Left kidney (tissue), 2 donors: ENCODE results near the gene GPD2. TPM values are rescaled to one million over a fixed set of nuclear protein-coding genes. Genes with fewer than 3 reads are reported as not detected.
"Not testable (repeated sequence)": the region's sequence is repeated elsewhere in the genome, so short reads cannot be mapped to it uniquely, and the experiment has no call there.

Experiments
- DNase-seq: peaks from one replicate; pipeline ENCODE4 v3.0.0-alpha.2; 2013
- polyA plus RNA-seq: library from polyadenylated mRNA; unstranded; fragments of 120-200 nt; gene quantifications from one replicate; pipeline ENCODE4 v1.2.1, GENCODE V29; 2013; ENCODE audit not compliant: insufficient read length

GPD2 gene
- polyA plus RNA-seq, 1 donor, result 24.6 TPM

DNA sequence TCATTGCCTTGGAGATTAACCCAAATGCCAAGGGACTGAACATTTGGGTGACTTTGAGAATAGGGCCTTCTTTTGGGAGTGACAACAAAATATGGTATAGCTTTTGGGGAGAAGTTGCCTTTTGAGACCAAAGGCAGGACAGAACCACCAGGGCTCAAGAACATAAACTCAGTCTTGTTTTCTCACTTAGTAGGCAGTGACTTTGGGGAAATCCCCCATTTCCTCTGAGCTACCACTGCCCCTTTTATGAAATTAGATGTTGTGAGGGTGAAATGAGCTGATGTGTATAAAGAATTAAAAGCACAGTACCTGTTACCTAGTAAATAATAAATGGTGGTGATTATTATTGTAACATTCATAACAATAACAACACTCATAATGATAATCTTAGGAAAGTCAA, 36.5 kb downstream of the GPD2 start:
- DNase-seq, result no peak

DNA sequence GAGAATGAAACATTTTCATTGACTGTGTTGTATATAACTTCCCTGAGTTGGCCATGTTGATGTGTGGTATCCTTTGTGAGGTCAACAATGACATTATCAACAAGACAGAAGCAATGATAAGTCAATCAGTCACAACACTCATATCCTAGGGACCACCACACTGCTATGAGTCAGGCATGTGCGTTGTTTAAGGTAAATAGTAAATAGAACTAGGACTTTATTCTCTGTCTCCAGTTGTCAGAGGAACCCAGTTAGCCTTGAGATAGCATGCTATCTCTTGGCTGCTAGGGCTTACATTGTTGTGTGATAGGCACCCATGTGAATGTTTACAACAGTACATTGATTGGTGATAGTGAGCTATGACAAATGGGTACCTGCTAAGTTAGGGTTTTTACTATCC, 37.3 kb downstream of the GPD2 start:
- DNase-seq, result no peak

DNA sequence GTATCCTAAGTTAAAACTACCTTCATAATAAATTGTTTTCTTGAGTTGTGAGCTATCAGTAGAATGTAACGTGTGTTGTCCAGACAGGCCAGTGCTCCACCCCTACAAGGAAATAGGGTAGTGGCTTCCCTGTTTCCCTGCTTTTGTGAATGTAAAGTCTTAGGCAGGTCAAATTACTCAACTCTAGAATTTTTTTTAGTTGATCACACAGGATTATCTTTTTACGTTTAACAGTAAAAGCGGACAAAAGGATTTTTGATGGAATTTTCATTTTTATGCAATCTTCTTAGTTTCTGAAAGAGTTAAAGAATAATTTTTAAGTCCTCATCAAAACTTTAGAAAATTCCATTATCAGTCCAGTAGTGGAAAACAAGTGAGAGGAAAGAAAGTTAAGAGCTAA, 38.2 kb downstream of the GPD2 start:
- DNase-seq, result no peak

DNA sequence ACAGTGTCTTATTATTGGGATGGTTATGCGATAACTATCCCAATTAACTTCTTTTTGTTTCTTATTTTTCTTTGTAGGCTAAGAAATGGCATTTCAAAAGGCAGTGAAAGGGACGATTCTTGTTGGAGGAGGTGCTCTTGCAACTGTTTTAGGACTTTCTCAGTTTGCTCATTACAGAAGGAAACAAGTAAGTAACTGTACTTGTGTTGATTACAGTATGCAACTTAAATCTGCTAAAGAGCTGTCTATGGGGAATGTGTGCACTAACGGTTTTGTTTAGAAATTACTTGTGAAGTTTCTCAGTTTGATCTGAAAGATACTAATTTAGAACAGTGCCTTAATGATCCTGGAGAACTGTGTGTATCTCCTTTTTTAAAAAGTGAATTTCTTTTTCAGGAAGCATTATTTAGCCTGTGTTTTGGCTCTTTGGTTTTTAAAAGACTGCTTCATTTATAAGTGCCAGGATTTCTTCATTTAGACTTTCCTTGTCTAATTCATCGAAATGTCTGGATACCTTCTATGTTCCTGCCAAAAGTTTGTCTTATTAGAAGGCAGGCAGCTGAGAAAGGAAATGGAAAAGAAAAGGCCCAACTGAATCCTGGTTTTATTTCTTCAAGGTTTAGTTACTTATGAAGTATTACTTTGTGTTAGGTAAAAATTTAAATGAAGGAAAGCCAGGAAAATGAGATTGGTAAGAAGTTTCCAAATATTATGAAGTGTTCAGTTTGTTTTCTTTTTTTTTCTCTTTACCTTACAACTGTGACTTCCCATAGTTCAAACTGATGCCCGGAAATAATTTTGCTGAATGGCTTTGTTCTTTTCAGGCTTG, 40.1 kb downstream of the GPD2 start:
- no peak for DNase-seq

DNA sequence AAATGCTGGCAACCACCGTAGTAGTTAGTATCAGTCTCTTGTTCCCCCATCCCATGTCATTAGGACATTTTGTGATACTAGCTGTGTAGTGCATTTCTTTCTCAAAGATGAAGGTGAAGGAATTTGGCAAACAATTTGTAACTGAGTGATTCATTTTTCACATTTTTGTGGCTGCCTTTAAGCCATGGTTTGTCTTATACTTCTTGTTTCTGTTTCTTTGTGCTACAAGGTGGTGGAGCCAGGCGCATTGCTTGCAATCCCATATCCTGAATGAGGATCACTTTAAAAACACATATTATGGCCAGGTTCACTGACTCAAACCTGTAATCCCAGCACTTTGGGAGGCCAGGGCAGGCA, 40.6 kb downstream of the GPD2 start:
- no peak for DNase-seq

DNA sequence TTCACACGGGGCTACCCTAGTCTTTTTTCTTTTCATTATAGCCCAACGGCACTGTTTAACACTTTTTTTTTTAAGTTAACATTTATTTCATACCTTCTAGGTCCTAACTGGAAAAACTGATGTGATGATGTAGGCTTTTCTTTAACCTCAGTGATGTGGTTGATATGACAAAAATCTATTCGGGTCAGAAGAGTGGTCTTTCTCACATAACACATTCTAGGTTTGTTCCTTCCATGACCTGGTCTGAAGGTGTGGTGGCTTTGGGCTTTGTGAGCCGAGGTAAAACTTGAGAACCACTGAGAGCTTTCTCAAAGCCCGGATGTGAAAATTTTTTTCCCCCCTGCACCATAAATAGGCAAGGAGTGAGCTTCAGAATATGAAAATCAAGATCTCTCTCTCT, 44.2 kb downstream of the GPD2 start:
- no peak for DNase-seq

DNA sequence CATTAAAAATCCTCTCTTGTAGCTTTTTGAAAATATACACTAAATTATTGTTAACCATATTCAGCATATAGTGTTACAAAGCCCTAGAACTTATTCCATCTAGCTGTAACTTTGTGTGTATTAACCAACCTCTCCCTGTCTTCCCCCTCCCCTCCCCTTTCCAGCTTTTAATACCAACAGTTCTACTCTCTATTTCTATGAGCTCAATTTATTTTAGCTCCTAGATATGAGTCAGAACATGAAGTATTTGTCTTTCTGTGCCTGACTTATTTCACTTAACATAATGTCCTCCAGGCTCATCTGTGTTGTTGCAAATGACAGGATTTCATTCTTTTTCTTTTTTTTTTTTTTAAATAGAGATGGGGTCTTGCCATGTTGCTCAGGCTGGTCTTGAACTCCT, 45.1 kb downstream of the GPD2 start:
- DNase-seq, result no peak

DNA sequence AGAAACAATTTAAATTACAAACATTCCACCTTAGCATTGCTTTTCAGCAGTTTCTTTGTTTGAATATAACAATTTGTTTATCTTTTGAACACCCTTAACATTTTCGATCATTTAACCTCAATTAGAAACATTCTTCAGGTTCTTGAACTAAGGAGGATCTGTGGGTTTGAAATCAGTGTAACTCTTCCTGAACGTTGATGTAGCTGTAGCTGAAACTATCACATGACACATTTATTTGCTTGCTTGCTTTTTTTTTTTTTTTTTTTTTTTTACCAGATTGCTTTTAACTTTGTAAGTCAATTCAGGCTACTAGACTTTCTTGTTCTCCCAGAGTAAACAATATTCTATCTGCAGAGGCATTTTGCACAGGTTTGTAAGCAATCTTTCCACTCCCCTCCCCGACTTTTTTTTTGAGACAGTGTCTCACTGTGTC, 47.6 kb downstream of the GPD2 start:
- DNase-seq, result no peak

DNA sequence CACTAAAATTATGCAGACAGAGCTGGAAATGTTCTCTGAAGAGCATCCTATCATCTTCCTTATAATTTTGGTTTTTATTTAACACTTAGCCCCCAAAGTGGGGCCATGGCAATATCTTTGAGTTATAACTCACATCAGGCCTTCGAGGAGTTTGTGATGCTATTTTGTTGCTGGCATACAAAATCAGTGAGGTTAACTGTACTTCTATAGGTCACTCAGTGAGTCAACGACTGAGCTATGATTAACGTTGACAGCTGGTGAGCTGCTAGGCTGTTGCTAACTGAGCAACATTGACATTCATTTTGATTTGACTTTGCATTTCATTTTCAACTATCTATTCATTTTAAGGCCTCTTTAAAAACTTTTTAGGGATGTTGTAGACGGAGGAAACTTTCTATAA, 50.0 kb downstream of the GPD2 start:
- DNase-seq, result no peak

DNA sequence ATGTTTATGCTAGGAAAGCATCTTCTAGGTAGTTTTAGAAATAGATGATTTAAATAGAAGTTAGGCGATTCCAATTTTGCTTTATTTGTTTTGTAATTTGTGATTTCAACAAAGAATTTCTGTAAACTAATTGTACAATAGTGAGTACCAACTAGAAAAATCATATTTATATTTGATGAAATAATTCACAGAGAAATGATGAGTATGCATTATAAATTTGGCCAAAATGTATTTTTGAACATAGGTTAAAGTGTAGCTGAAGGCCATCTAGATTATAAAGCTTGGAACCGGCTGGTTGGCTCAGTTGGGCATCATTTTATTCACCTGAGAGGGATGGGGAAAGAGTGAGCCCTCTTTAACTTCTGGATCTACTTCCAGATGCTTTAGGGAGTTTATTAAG, 50.4 kb downstream of the GPD2 start:
- no peak for DNase-seq

DNA sequence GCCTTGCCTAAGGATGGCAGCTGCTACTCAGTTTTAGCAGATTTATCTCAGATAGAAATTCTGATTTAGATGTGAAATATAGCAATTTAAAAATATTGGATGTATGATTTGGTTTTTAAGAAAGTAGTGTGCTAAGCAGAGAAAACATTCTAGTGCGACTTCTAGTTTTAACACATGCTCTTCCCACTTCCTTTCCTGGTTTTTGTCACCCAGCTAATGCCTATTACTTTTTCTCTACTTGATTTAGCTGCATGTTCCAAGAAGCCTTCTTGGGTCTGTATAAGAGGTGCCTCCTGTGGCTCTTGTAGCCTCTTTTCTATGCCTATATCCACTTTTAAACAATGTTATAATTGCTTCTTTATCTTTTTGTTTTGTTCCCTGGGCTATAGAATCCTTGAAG, 53.0 kb downstream of the GPD2 start:
- no peak for DNase-seq

DNA sequence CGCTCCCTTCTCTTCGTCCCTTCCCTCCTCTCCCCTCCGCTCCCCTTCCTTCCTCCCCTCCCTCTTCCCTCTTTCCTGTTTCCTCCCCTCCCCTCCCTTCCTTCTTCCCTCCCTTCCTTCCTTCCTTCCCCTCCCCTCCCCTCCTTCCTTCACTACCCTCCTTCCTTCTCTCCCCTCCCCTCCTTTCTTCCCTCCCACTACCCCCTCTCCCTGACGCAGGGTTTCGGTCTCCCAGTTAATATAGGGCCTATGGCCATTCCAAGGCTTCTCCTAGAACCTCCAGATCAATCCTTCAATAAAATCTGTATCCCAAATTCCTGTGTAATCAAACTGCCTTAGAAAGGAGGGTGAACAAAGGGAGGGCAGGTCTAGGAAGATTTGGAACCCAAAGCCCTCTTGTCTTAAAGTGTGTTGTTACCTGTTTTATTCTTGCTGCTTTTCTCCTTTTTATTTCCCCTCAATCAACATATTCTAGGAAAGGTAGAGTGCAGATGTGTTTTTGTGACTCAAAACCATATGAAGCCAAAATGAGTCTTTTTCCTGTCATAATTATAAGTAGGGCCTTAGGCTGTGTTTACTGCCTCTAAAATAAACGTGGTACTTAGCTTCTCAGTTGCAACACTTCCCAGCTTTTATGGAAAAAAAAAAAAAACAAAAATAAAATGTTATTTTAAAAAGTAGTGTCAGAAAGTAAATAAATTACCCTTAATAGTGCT, 53.7 kb downstream of the GPD2 start:
- DNase-seq, result no peak

DNA sequence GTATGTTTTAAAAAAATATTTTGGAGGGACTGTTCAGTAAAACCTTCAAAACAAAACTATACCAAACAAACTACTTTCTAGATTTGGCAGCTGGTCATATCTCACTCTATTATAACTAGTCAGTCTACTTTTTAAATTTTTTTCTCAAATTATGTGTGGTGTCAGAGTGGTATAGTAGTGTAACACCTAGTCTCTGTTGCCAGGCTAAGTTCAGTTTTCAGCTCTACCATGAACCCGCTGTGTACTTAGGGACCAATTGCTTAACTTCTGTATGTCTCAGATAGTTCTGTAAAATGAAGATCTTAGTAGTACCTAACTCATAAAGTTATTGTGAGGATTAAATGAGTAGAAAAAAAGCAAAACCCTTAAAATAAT, 54.3 kb downstream of the GPD2 start:
- no peak for DNase-seq

DNA sequence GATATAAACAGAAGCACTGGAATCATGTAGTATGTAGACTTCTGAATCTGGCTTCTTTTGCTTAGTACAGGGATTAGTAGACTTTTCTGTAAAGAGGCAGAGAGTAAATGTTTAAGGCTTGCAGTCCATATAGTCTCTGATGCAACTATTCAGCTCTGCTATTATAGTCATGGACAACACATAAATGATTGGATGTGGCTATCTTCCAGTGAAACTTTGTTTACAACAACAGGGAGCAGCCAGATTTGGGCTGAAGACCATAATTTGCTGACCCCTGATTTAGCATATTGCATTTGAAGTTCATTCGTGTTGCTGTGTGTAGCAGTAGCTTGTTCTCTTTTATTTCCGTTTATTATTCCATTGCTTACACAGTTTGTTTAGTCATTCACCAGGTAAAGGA, 55.0 kb downstream of the GPD2 start:
- no peak for DNase-seq

DNA sequence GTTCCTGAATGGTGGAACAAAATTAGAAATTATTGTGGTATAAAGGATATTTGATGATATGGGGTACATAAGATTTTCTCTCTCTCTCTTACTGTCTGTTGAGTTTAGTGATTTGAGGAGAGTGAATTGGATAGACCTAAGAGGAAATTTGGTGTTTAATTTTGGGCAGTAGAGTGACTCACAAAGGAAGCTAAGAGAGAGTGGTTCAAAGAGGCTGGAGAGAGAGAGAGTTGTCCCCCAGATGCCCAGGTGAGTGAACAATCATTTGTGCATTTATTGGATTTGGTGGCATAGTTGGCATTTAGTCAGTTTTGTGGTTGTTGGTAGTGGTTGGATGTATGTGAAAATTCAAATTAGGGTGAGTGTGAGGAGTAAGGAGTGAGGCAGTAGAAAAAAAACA, 56.8 kb downstream of the GPD2 start:
- no peak for DNase-seq

DNA sequence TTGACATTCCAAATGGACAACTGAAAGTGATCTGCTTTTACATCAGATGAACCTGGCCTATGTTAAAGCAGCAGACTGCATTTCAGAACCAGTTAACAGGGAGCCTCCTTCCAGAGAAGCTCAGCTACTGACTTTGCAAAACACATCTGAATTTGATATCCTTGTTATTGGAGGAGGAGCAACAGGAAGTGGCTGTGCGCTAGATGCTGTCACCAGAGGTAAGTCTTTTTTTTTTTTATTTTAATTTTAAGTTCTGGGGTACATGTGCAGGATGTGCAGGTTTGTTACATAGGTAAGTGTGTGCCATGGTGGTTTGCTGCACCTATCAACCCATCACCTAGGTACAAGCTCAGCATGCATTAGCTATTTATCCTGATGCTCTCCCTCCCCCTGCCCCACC, 59.8 kb downstream of the GPD2 start:
- not testable (repeated sequence) for DNase-seq

DNA sequence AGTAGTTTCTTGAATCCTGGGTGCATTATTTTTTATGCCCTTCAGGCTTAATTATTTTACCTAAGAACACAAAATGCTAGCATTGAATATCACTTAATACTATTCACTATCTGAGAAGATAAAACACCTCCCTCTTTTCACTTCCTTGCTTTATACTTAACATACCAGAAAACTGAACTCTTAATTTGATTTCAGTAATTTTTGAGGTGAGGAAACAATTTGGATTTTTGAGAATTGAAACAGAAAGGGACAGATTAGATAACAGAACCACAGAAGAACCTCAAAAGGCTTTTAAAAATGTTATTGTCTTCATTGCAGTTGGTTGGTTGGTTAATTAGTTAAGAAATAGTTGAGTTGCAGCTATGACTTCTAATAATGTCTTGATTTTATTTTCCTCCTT, 69.5 kb downstream of the GPD2 start:
- no peak for DNase-seq

DNA sequence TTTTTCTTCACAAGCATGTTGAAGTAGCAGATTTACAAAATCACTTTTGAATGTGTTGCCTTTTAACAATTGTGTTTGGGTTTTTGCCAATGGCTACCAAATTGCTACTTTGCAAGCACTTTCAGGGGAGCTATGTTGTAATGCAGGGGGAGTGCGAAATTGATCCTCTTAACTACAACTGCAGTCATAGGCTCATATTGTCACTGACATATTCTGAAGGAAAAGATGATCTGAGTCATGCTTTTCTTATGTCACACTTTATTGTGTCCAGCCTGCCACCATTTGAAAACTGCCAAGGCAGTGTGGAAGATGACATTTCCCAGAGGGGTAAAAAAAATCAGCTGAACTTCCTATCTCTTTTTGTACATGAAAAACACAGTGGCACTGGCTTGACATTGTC, 74.9 kb downstream of the GPD2 start:
- no peak for DNase-seq

DNA sequence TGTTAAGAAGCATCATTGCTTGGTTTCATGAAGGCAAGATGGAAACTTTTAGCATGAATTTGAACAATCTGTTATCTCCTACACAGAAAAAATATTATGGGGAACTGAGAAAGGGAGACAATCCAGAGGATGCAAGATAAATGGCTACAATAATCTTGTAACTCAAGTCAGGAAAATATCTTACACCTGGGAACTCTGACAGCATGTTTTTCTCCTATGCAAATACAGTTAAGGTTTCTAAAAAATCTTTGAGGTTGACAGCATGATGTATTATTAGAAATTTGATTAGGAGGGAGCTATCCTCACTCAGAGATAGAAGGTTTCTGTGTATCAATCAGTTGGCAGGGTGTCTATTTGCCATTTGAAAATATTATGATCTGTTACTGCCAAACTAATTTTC, 75.6 kb downstream of the GPD2 start:
- no peak for DNase-seq

DNA sequence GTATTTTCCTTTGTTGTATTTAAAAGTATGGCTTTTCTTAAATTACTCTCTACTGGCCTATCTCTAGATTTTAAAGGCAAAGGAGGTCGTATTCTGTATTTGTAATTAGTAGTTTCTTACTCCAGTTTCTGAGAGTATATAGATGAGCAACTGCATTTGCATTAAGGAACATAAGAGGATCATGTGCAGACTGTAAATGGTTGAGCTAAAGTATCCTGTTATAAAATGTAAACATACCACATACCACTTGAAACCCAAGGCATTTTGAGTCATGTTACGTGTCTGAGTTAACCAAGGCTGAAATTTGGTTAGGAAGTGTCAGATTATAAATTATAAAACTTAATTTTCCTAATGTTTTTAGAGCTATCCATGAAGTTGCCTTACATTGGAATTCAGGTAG, 76.3 kb downstream of the GPD2 start:
- DNase-seq, result no peak

DNA sequence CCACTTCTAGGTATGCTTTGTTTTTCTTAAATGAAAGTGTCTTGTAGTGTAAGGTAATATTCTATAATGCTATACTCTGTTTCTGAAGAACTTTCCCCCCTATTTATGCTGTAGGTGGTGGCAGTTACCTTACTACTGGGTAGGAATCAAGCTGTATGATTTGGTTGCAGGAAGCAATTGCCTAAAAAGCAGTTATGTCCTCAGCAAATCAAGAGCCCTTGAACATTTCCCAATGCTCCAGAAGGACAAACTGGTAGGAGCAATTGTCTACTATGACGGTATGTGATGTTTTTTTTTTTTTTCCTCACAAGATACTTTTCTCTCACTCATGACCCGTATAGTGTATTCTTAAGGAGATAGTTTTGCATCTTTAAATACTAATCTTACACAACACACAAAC, 77.0 kb downstream of the GPD2 start:
- no peak for DNase-seq

DNA sequence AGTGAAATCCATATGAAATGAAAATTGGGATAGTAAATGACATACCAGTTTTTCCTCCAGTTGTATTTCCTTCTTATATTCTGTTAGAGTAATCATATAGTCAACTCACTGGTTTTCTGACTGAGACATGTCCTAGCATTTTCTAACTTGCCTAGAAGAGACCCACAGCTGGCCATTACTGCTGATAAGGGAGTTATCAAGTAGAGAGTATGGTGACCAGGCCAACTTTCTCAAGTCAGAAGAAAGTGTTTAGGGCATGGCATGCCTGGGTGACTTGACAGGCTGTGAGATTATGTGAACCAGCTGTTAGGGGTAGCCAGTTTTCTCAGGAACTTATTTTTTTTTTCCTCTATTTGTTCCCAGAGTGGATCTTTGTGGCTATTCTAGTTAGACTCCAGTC, 81.2 kb downstream of the GPD2 start:
- DNase-seq, result no peak

DNA sequence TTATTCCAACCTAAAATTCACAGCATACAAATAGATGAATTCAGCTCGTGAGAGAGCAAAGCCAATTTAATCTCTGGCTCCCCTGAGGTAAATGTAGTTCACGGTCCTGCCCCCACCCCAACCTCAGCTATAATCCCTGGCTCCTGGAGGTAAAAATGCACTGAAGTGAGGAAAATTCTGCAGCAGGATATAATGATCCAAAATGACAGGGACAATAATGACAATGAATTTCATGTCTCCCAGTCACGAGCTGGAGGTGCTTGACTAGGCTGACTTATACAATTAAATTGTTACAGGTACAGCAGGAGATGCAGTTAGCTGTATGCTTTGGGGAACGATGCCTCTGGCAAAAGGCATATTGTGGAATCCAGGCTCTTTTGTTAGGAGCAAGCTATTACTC, 82.0 kb downstream of the GPD2 start:
- DNase-seq, result no peak

DNA sequence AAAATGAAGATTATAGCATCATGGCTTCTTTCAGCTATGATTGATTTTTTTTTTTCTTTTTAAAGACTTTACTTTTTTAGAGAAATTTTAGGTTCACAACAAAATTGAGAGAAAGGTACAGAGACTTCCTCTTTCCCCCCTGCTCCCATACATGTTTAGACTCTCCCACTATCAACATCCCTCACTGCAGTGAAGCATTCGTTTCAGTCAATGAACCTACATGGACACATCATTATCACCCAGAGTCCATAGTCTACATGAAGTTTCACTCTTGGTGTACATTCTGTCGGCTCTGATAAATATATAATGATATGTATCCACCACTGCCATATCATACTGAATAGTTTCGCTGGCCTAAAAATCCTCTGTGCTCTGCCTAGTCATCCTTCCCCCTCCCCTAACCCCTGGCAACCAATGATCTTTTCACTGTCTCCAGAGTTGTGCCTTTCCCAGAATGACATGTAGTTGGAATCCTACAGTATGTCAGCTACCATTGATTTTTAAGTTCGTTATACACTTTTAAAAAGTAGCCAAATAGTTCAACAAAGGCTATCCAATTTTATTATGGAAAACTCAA, 86.8 kb downstream of the GPD2 start:
- DNase-seq, result no peak
